Upper lobe of left lung (tissue), 6 donors: Measurements from ENCODE around the gene HLA-DPA1. TPM values are rescaled to one million over a fixed set of nuclear protein-coding genes. Genes with fewer than 3 reads are reported as not detected.

Source experiments
- ATAC-seq, 2 donors: fragments of 200-7000 bp; cut with Tn5 transposase; one replicate each; pipeline ENCODE4 v1.9.1; 2022; ENCODE audit warnings: mild to moderate bottlenecking in 2 of 2, moderate library complexity in 2 of 2; ENCODE audit not compliant: low FRiP score in 2 of 2
- DNase-seq, 2 donors: peaks; one replicate each; pipeline ENCODE4 v3.0.0-alpha.2; 2019 to 2020
- H3K27ac ChIP-seq, 4 donors: fragments of 200-600 bp; sonication (generic); one replicate each; pipeline ENCODE4 v1.5.1; 2016 to 2019
- H3K27me3 ChIP-seq, 4 donors: fragments of 200-600 bp; sonication (generic); one replicate each; pipeline ENCODE4 v1.5.1; 2017 to 2019
- H3K36me3 ChIP-seq, 4 donors: fragments of 200-600 bp; sonication (generic); one replicate each; pipeline ENCODE4 v1.5.1; 2016 to 2019
- H3K4me1 ChIP-seq, 4 donors: fragments of 200-600 bp; sonication (generic); one replicate each; pipeline ENCODE4 v1.5.1; 2018 to 2019
- H3K4me3 ChIP-seq, 4 donors: fragments of 200-600 bp; sonication (generic); one replicate each; pipeline ENCODE4 v1.5.1; 2017 to 2019; ENCODE audit warnings: mild to moderate bottlenecking in 2 of 4, moderate library complexity in 1 of 4
- H3K9me3 ChIP-seq, 4 donors: fragments of 200-600 bp; sonication (generic); one replicate each; pipeline ENCODE4 v1.5.1; 2018 to 2019
- EP300 ChIP-seq, 4 donors: sonication (generic); formaldehyde crosslinking; IDR thresholded peaks; one replicate each; pipeline ENCODE4 v1.5.1; 2017; ENCODE audit warnings: antibody characterized with exemption in 4 of 4, control low read depth in 2 of 4
- POLR2A ChIP-seq, 4 donors: fragments of 450-650 bp; IDR thresholded peaks; one replicate each; pipeline ENCODE4 v1.5.1; 2016 to 2017; ENCODE audit warnings: antibody characterized with exemption in 4 of 4, mild to moderate bottlenecking in 2 of 4
- POLR2AphosphoS5 ChIP-seq, 2 donors: sonication (generic); formaldehyde crosslinking; IDR thresholded peaks; one replicate each; pipeline ENCODE4 v1.5.1; 2017; ENCODE audit warnings: antibody characterized with exemption in 2 of 2
- WGBS, 2 donors: methylation state at CpG; one replicate each; pipeline ENCODE4 v1.1.5; 2017 to 2018; 5-methylcytosine and 5-hydroxymethylcytosine counted together
- total RNA-seq, 6 donors: library from RNA; depleted of rRNA in 4 of 6; stranded (reverse); fragments of >200 nt in 4 of 6; gene quantifications; one replicate each; pipeline versions ENCODE4 v1.1.0 to v1.2.1, GENCODE V29; 2016 to 2021
- TF ChIP-seq, protein P1 (sequence below), 6 experiments: fragments of 450-650 bp in 4 of 6; fragments of 200-600 bp in 2 of 6; sonication (generic) in 2 of 6; IDR thresholded peaks; one replicate each; pipeline ENCODE4 v1.5.1; 2016 to 2019; ENCODE audit warnings: antibody characterized with exemption in 6 of 6
- donor health status: DM: no; HTN: no; CAD: no; lungs with moderate emphysema.
- donor health status: DM: no; HTN: yes; CAD: no; lungs with severe emphysema.

Gene HLA-DPA1
- total RNA-seq, 6 donors from 2014 or later = 109 to 674 (median 399) TPM

DNA sequence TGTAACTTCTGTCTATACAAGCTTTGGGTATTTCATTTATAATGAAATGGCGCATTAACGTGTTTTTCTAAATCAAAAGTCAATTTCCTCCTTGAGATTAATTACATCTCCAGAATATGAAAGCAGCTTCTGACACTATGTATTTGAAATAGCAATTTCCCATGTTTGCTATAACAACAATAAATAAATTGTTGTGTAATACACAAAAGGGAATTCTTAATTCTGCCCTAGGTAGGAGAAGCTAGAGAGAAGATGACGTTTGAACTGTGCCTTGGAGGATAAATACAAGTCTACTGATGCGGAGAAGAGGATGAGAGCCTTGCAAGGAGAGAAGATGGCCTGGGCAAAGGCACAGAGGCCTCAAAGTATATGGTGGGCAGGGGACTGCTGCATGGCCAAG lies 56.4 kb downstream of the HLA-DPA1 start:
- WGBS, 2 donors = 65 to 79% methylated on average over 4 of the region's 4 CpGs
- TF ChIP-seq, protein P1, sequence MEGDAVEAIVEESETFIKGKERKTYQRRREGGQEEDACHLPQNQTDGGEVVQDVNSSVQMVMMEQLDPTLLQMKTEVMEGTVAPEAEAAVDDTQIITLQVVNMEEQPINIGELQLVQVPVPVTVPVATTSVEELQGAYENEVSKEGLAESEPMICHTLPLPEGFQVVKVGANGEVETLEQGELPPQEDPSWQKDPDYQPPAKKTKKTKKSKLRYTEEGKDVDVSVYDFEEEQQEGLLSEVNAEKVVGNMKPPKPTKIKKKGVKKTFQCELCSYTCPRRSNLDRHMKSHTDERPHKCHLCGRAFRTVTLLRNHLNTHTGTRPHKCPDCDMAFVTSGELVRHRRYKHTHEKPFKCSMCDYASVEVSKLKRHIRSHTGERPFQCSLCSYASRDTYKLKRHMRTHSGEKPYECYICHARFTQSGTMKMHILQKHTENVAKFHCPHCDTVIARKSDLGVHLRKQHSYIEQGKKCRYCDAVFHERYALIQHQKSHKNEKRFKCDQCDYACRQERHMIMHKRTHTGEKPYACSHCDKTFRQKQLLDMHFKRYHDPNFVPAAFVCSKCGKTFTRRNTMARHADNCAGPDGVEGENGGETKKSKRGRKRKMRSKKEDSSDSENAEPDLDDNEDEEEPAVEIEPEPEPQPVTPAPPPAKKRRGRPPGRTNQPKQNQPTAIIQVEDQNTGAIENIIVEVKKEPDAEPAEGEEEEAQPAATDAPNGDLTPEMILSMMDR (IDR thresholded peaks at IDR 0.05) = no peak
- TF ChIP-seq POLR2A (IDR thresholded peaks at IDR 0.05) (no peak), POLR2AphosphoS5 (IDR thresholded peaks at IDR 0.05) (no peak), EP300 (IDR thresholded peaks at IDR 0.05) (no peak)
- H3K36me3 ChIP-seq = no peaks in the 10 kb centered on the region
- H3K4me1 ChIP-seq = peaks cover 20 to 41% (median 26%) of the 10 kb centered on the region in 4 donors
- H3K27ac ChIP-seq = peak overlapping the region; percentile 82 to 95 (median 88)
- H3K9me3 ChIP-seq = no peaks in the 10 kb centered on the region
- ATAC-seq (no peak), DNase-seq (no peak)
- H3K4me3 ChIP-seq = peak overlapping the region in 1 of 4 donors; percentile 6
- H3K27me3 ChIP-seq = no peaks in the 10 kb centered on the region

DNA sequence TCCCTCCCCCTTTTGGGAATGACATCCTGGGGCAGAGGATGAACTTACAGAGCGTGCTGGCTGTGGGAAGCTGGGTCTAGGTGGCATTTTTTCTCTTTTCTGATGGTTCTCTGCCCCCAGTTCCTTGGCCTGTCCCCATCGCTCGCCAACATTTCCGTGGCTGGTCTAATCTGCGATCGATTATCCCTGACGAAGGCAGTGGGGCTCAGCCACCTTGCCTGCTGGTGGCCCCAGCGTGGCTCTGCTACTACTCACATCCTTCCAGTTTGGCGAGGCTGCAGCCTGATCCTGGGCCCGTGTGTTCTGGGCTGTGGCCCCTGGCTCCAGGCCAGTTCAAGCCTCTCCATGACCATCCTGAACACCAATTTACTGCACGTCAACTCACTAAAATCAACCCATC lies 57.7 kb downstream of the HLA-DPA1 start:
- Histone ChIP-seq H3K27me3 (no peaks in the 10 kb centered on the region), H3K27ac (no peak overlapping the region), H3K4me3 (no peak overlapping the region), H3K9me3 (no peaks in the 10 kb centered on the region), H3K4me1 (peaks cover 20 to 41% (median 26%) of the 10 kb centered on the region in 4 donors), H3K36me3 (no peaks in the 10 kb centered on the region)
- peak in 1 of 2 donors; percentile 30 for DNase-seq
- TF ChIP-seq, protein P1 (IDR thresholded peaks at IDR 0.05) = no peak
- TF ChIP-seq POLR2AphosphoS5 (IDR thresholded peaks at IDR 0.05) = no peak
- TF ChIP-seq POLR2A (IDR thresholded peaks at IDR 0.05) = no peak
- TF ChIP-seq EP300 (IDR thresholded peaks at IDR 0.05) = no peak
- WGBS, 2 donors = 74 to 79% methylated on average over 10 to 11 of the region's 11 CpGs
- ATAC-seq = no peak

DNA sequence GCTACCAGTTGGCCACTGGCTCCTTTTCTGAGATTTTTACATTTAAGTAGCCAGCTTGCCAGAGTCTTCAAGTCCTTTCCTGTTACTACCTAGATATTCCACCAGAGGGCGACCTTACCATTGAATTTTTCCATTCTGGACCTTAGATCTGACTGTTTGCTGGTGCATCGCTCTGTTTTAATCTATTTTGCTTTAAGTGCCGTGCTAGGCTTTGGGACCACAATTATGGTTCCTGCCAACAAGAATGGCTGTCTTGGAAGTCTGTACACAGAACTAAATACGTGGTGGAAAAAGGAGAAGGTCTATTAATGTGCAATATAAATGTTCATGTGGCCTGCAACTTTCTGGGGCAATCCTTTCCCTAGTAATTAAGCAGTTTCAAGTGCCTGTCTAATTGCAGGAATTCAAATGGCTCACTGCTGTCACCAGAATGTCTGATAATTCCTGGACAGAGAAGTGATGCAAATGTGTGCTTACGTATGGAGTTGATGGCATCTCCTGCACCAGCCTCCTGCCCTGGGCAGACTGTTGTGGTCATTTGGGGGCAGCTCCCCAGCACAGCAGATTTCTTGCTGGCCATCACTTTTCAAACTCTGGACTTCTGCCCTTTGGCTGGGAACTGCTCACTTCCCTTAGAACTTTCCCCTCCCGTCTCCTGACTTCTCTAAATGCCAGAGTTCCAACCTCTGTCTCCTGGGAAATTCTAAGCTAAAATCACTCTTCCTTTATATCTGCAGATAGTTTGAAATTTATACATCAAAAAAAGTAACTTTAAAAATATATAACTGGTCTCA lies 58.4 kb downstream of the HLA-DPA1 start:
- Histone ChIP-seq H3K27ac (no peak overlapping the region), H3K27me3 (no peaks in the 10 kb centered on the region), H3K9me3 (no peaks in the 10 kb centered on the region), H3K4me1 (peaks cover 17 to 37% (median 24%) of the 10 kb centered on the region in 4 donors), H3K4me3 (no peak overlapping the region), H3K36me3 (no peaks in the 10 kb centered on the region)
- no peak for DNase-seq
- ATAC-seq = peak in 1 of 2 donors; percentile 71
- TF ChIP-seq POLR2A (IDR thresholded peaks at IDR 0.05) = no peak
- TF ChIP-seq, protein P1 (IDR thresholded peaks at IDR 0.05) = peak; percentile 79 to 91 (median 83)
- no peak for TF ChIP-seq EP300 (IDR thresholded peaks at IDR 0.05)
- TF ChIP-seq POLR2AphosphoS5 (IDR thresholded peaks at IDR 0.05) = no peak
- WGBS, 2 donors = 19% methylated on average over 6 of the region's 6 CpGs

Other genes with a start within 250 kb of the HLA-DPA1 start
- 100 to 1,000 TPM in 2 of 6 donors, 10 to 100 TPM in 4; 17.6 to 266 (median 62.1) TPM for gene TAP2, start 234.9 kb downstream of the HLA-DPA1 start, total RNA-seq
- 100 to 1,000 TPM in 1 of 6 donors, 10 to 100 TPM in 5; 48.2 to 110 (median 71.7) TPM for gene PSMB8, start 229.6 kb downstream of the HLA-DPA1 start, total RNA-seq
- 10 to 100 TPM; 56.9 to 87.0 (median 69.8) TPM for gene TAP1, start 219.9 kb downstream of the HLA-DPA1 start, total RNA-seq
- gene PSMB9, start 219.5 kb downstream of the HLA-DPA1 start, total RNA-seq = 10 to 100 TPM; 34.4 to 85.9 (median 45.5) TPM
- 100 to 1,000 TPM in 3 of 6 donors, 10 to 100 TPM in 3; 35.6 to 233 (median 80.6) TPM for gene HLA-DMB, start 132.6 kb downstream of the HLA-DPA1 start, total RNA-seq
- gene HLA-DMA, start 120.6 kb downstream of the HLA-DPA1 start, total RNA-seq = 100 to 1,000 TPM in 4 of 6 donors, 10 to 100 TPM in 2; 83.7 to 271 (median 134) TPM
- gene BRD2, start 105.1 kb downstream of the HLA-DPA1 start, total RNA-seq = 100 to 1,000 TPM; 144 to 388 (median 183) TPM
- 10 to 100 TPM in 5 of 6 donors, 1 to 10 TPM in 1; 9.4 to 56.8 (median 30.5) TPM for gene HLA-DOA, start 64.1 kb downstream of the HLA-DPA1 start, total RNA-seq
- gene HLA-DPB1, start 2.3 kb upstream of the HLA-DPA1 start, total RNA-seq = 100 to 1,000 TPM; 194 to 697 (median 373) TPM
- 1 to 10 TPM in 2 of 6 donors, under 1 TPM in 4; 0.20 to 2.1 (median 0.74) TPM for gene COL11A2, start 118.8 kb upstream of the HLA-DPA1 start, total RNA-seq
- 10 to 100 TPM; 19.3 to 67.1 (median 48.4) TPM for gene RXRB, start 127.0 kb upstream of the HLA-DPA1 start, total RNA-seq
- gene SLC39A7, start 127.2 kb upstream of the HLA-DPA1 start, total RNA-seq = 100 to 1,000 TPM in 2 of 6 donors, 10 to 100 TPM in 4; 37.7 to 104 (median 86.7) TPM
- 10 to 100 TPM in 5 of 6 donors, 1 to 10 TPM in 1; 8.2 to 39.3 (median 28.7) TPM for gene HSD17B8, start 131.0 kb upstream of the HLA-DPA1 start, total RNA-seq
- 10 to 100 TPM; 17.9 to 50.6 (median 40.4) TPM for gene RING1, start 134.9 kb upstream of the HLA-DPA1 start, total RNA-seq
- gene VPS52, start 198.2 kb upstream of the HLA-DPA1 start, total RNA-seq = 100 to 1,000 TPM in 1 of 6 donors, 10 to 100 TPM in 5; 30.1 to 170 (median 45.8) TPM
- 1,000 to 10,000 TPM in 4 of 6 donors, 100 to 1,000 TPM in 2; 535 to 2,038 (median 1,627) TPM for gene RPS18, start 198.4 kb upstream of the HLA-DPA1 start, total RNA-seq
- gene B3GALT4, start 203.5 kb upstream of the HLA-DPA1 start, total RNA-seq = 10 to 100 TPM; 20.1 to 29.7 (median 23.2) TPM
- 10 to 100 TPM; 21.1 to 50.3 (median 41.7) TPM for gene WDR46, start 215.6 kb upstream of the HLA-DPA1 start, total RNA-seq
- gene PFDN6, start 216.0 kb upstream of the HLA-DPA1 start, total RNA-seq = 10 to 100 TPM; 13.8 to 42.9 (median 30.7) TPM
- 100 to 1,000 TPM in 2 of 6 donors, 10 to 100 TPM in 4; 56.5 to 149 (median 77.9) TPM for gene RGL2, start 225.3 kb upstream of the HLA-DPA1 start, total RNA-seq
- gene TAPBP, start 240.4 kb upstream of the HLA-DPA1 start, total RNA-seq = 100 to 1,000 TPM; 131 to 310 (median 221) TPM
- 10 to 100 TPM; 24.2 to 32.5 (median 28.2) TPM for gene ZBTB22, start 244.1 kb upstream of the HLA-DPA1 start, total RNA-seq
- 10 to 100 TPM; 29.3 to 57.6 (median 43.5) TPM for gene DAXX, start 249.3 kb upstream of the HLA-DPA1 start, total RNA-seq